ENCODE results near the gene COA6.
A peak's percentile ranks its signal among the peaks of the same experiment; 100 is the strongest.
"Not testable (repeated sequence)": the region's sequence is repeated elsewhere in the genome, so short reads cannot be mapped to it uniquely, and the experiment has no call there.

The COA6 gene

DNA sequence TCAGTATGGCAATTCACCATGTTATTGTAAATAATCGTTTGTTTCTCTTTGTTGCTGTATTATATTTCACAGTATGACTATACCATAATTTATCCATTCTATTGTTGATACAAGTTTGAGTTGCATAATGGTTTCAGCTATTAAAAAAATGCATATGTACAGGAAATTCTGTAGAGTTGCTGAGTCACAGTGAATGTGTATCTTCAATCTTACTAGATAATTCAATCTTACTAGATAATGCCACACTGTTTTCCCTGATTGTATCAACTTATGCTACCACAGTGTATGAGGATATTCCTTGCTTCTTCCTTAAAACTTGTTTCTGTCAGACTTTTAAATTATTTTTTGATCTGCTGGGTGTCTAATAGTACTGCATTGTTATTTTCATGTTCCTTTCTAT, 3.5 kb upstream of the COA6 start:
- DNase-seq = peak in 1 of 5 experiments; percentile 41

- DNase-seq = no peak
These were observed 1.8 kb upstream of the COA6 start for GRCh38 chr1:234371414-234371813.

- no peak for DNase-seq
These were observed 1.1 kb upstream of the COA6 start for GRCh38 chr1:234372011-234372757.

DNA sequence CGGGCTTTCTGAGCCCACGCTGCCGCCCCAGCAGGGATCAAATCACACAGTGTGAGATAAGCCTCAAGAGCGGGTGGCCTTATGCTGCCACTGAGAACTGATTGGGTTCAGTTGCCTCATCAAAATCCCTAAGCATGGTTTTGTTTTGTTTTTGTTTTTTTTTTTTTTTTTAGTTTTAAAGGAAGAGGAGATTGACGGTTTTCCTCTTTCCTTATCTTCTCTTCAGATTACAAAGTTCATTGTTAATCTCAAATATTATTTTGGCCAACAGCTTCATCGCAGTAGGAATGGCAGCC, 651 bp downstream of the COA6 start:
- DNase-seq = no peak

DNA sequence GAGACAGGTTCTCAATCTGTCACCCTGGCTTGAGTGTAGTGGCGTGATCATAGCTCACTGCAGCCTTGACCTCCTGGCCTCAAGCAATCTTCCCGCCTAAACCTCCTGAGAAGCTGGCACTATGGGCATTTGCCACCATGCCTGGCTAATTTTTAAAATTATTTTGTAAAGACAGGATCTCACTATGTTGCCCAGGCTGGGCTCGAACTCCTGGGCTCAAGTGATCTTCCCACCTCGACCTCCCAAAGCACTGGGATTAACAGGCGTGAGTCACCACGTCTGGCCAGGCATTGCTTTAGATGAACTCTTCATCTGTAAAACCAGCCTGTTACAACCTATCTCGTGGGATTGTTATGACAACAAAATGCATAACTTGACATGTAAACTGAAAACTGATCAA, 2.4 kb downstream of the COA6 start:
- no peak for DNase-seq

DNA sequence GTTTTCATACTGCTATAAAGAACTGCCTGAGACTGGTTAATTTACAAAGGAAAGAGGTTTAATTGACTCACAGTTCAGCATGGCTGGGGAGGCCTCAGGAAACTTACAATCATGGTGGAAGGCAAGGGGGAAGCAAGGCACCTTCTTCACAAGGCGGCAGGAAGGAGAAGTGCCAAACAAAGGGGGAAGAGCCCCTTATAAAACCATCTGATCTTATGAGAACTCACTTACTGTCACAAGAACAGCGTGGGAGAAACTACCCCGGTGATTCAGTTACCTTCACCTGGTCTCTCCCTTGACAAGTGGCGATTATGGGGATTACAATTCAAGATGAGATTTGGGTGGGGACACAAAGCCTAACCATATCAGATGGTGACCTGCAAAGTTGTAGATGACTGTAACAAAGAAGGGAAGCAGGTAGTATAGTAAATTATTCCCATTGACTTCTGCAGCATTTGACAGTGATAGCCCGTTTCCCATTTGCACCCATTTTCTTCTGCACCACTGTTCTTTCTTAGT, 6.4 kb downstream of the COA6 start:
- DNase-seq = not testable (repeated sequence)

GRCh38 chr1:234381699-234382555, 8.7 kb downstream of the COA6 start:
- no peak for DNase-seq

GRCh38 chr1:234386122-234386521, 12.9 kb downstream of the COA6 start:
- peak in 1 of 5 experiments; percentile 42 for DNase-seq

DNA sequence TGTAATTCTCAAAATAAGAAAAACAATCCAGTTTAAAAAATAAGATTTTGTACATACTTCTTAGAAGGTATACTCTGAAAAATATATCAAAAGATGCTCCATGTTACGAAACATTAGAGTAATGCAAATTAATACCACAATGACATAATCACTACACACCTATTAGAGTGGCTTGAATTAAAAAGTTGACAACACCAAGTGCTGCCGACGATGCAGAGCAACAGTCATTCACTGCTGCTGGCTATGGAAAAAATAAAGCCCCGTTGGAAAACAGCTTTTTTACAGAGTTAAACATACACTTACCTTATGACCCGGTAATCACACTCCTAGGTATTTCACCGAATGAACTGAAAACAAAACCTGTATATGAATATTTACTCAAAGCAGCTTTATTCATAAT, 14.8 kb downstream of the COA6 start:
- no peak for DNase-seq

DNA sequence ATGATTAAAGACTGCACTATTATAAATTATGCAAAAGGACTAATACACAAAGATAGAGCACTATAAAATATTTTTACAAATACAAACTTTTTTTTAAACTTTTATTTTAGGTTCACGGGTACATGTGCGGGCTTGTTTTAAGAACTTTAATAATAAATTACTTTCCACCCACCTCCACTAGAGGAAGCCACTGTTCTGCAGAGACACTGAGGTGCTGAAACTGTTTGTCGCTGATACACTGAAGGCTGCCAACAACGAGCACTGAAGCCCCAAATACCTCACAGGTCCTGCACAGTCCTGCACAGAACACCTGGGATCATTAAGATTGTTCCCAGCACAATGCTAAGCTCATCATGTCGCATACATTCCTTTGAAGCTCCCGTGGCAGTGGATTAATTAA, 19.9 kb downstream of the COA6 start:
- DNase-seq = peak in 1 of 5 experiments; percentile 61

DNA sequence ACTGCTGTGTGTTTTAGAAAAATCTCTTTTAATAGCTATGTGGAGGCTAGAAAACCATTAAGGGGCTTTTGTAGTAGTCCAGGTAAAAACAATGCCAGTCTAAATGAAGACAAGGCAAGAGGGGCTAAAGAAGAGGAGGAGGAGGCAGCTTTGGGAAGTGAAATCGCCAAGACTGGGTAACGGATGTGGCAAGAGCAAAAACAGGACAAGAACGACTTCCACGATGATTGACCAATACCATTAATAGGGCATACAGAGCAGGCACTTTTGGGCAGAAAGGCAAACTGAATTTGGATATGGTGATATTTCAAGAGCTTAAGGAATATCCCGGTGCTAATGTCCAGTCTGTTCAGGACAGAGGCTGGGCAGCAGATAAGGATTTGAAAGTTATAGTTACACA, 22.0 kb downstream of the COA6 start:
- DNase-seq = no peak

GRCh38 chr1:234396092-234396491, 22.8 kb downstream of the COA6 start:
- DNase-seq = no peak

- no peak for DNase-seq
These were observed 23.6 kb downstream of the COA6 start for GRCh38 chr1:234396871-234397270.

DNA sequence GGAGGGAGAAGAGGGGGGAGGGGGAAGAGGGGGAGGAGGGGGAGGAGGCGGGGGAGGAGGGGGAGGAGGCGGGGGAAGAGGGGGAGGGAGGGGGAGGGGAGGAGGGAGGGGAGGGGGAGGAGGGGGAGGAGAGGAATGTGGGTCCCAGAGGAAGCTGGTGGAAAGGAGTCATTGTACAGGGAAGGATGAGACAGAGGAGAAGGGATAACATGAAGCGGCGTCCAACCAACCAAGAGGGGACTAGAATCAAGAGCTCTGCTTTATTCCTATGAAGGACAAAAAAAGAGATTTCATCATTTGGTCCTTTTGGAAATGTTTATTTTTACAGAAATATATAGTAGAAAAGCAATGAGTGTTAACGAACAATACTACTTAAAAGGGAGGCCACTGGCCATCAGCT, 24.5 kb downstream of the COA6 start:
- no peak for DNase-seq

DNA sequence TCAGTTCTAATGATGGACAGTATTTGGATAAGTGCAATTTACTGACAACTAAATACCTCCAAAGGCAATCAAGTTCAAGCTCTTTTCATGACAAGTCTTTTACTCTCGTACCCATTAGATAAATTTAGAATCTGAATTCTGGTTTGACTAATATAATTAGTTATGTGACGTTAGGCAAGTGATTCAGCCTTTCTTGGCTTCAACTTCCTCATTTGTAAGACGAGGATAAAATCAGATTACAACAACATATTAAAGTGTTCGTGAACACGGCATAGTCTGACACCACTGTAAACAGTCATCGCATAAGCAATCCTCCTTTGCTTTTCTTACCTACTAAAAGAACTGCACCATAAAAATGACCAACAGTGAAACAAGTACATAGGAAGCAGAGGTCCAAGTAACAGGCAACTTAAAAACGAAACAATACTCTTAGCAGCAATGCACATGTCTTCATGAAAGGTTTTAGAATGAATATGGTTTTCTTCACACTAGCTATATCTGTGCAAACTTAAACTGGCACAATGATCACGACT, 25.7 kb downstream of the COA6 start:
- DNase-seq = peak in 1 of 5 experiments; percentile 69

GRCh38 chr1:234399515-234399914, 26.3 kb downstream of the COA6 start:
- DNase-seq = not testable (repeated sequence)

- peak in 1 of 5 experiments; percentile 70 for DNase-seq
These were observed 27.5 kb downstream of the COA6 start for GRCh38 chr1:234400773-234401172.

DNA sequence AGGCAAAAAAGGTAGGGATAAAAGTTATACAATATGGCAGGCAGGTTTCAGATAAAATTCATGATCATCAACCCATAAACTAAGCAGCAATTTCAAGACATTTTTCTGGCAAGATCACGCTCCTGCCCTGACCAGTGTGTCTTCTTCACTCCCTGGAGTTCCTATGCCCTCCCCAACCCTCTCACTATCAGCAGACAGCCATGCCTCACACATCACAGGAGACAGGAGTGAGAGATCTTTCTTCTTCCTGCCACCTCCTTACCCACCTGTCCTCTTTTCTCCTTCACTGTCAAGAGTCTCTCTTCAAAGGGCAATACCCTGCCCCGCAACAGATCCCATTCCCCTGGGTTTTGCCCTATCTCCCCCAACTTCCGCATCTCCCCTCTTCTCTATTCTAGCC, 28.4 kb downstream of the COA6 start:
- no peak for DNase-seq

DNA sequence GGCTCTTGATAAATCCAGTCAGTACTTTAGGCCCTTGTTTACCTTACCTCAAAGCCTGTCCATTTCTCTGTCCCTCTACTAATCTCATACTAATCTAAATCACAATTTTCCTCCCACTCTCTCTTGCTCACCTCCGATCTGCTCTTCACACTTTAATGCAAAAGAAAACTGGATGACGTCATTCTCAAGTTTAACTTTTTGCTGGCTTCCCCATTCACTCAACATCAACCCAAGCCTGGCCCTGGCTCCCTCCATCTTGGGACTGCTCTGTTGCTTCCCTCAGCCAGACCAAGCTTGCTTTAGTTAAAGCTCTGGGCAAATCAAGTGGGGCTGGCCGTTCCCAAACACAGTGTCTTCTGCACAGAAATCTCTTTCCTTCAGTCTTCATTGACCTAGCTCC, 29.7 kb downstream of the COA6 start:
- DNase-seq = no peak

DNA sequence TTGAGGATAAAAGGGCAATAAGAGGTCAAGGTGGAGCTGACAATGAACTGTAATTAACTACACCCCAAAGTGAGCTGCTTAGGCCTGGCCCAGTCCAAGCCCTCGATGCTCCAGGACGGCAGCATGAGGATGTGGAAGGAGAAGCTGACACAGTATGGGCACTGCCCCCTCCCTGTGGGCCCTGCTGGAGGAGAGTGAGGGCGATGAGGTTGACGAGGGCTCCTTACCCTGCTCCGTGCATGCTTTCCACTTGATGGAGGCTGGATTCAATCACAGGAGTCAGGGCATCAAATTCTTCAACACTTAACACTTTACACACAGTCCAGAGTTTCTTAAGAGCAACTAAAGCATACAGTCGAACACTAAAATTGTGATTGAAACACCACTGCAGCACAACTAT, 32.4 kb downstream of the COA6 start:
- no peak for DNase-seq

DNA sequence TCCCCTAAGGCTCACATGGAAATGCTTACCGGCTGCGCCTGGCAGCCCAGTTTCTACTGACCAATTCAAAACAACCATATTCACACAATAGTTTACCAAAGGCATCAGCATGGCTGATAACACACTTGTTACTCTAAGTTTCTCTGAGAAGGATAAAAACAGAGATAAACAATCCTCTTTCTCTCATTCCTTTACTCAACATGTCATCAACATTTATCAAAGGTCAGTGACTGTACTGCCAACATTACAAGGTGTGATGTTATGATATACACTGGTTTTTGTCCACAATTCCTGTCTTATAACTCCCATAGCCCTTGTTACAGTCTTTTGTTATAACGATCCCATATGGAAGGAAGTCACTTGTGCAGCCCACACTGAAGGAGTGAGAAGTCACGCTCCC, 33.6 kb downstream of the COA6 start:
- DNase-seq = no peak

DNA sequence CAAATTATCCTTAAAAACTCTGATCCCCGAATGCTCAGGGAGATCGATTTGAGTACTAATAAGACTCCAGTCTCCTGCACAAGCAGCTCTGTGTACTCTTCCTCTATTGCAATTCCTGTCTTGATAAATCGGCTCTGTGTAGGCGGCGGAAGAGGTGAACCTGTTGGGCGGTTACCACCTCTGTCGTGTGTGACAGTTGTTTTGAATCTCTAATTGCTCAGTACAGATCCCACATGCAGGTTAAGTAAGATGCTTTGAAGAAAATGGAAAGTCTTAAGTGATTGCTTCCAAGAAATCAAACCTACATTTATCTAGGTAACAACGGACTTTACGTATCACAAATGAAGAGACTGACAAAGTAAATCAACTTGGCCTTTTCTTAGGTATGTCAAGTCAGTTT, 35.5 kb downstream of the COA6 start:
- DNase-seq = peak in 3 of 5 experiments; percentile 48 to 92 (median 57)

- DNase-seq = peak in 1 of 5 experiments; percentile 90
These were observed 36.1 kb downstream of the COA6 start for GRCh38 chr1:234409328-234409727.

DNA sequence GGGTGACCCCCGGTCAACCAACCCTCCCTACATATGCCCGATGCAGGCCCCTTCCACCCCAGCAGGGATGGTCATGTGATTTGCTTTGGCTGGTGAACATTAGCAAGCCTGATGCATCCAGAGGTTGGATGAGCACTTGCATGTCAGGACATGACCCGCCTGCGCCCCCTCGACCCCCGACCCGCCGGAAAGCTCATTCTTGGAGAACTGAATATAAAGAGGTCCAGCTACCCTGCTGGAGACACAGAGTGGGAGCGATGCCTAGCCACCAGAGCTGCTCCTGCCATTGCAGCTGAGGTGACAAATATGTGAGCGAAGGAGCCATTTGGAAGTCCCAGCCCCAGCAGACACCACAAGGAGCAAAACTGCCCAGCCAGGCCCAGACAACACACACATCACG, 39.6 kb downstream of the COA6 start:
- DNase-seq = no peak
